ENCODE data around the gene TAX1BP1.
"Not testable (repeated sequence)": the region's sequence is repeated elsewhere in the genome, so short reads cannot be mapped to it uniquely, and the experiment has no call there.

DNA sequence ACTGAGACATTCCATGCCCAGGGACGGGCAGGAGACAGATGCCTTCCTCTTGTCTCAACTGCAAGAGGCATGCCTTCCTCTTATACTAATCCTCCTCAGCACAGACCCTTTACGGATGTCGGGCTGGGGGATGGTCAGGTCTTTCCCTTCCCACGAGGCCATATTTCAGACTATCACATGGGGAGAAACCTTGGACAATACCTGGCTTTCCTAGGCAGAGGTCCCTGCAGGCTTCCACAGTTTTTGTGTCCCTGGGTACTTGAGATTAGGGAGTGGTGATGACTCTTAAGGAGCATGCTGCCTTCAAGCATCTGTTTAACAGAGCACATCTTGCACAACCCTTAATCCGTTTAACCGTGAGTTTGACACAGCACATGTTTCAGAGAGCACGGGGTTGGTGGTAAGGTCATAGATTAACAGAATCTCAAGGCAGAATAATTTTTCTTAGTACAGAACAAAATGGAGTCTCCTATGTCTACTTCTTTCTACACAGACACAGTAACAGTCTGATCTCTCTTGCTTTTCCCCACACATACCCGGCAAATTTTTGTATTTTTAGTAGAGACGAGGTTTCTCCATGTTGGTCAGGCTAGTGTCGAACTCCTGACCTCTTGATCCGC is 2.2 kb downstream of the TAX1BP1 start:
- not testable (repeated sequence) for TF ChIP-seq EZH2phosphoT487 (IDR thresholded peaks at IDR 0.05; ENCODE audit: insufficient read depth, low read depth); EZH2 (IDR thresholded peaks at IDR 0.05; ENCODE audit: insufficient read depth, poor library complexity, severe bottlenecking)

Measured in GM23248 (cell line).